Mucosa of stomach (tissue), 1 donor: ENCODE measurements around the gene NUP88.

Experiments used
- H3K27me3 ChIP-seq: one replicate; pipeline ENCODE4 v1.7.0; 2013; ENCODE audit warnings: mild to moderate bottlenecking, low read length; ENCODE audit not compliant: control insufficient read depth, insufficient read depth
- H3K36me3 ChIP-seq: one replicate; pipeline ENCODE4 v1.7.0; 2013; ENCODE audit warnings: low read length; ENCODE audit not compliant: control insufficient read depth, insufficient read depth
- H3K4me1 ChIP-seq: one replicate; pipeline ENCODE4 v1.7.0; 2013; ENCODE audit warnings: mild to moderate bottlenecking, low read length; ENCODE audit not compliant: control insufficient read depth, insufficient read depth
- H3K4me3 ChIP-seq: one replicate; pipeline ENCODE4 v1.7.0; 2013; ENCODE audit warnings: low read length
- H3K9ac ChIP-seq: one replicate; pipeline ENCODE4 v1.7.0; 2013; ENCODE audit warnings: mild to moderate bottlenecking, low read length, moderate library complexity
- H3K9me3 ChIP-seq: one replicate; pipeline ENCODE4 v1.7.0; 2013; ENCODE audit warnings: mild to moderate bottlenecking, low read length, moderate library complexity; ENCODE audit not compliant: control insufficient read depth
- donor health status: Pancreatic carcinoma.

Gene NUP88

DNA sequence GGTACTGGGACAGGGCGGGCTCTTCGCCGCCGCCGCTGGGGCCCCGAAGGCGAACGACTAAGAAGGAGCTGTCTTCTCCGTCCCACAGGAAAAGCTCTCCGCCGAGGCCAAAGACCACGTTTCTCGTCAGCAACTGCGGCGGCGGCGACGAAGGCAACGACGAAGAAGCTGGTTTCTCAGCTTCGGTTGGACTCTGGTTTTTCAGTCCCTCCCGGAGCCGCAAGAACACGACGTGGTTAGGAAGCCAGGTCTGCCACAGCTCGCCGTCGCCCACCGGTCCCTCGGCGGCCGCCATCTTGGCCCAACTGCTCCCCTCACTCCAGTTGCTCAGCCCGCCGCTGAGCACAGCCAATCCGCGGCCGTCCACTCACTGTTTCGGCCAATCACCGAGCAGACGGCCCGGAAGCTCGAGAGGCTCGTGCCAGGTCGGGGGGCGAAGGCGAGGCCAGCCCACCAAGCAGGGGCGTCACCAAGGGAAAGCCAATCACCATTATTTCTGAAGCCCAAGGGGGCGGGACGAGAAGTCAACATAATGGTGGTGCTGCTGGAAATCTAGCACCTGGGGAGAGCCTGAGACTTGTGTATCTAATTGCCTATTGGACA is at the start of gene NUP88:
NUP88 (minus strand) TSS at position 307 of the 603 bp plus-strand sequence; CDS start at position 295, 12 bp downstream.
- Histone ChIP-seq H3K4me3 (peak within 1 kb of the TSS; percentile 72), H3K36me3 (peaks cover 9% of the 10 kb centered on the region), H3K27me3 (no peaks in the 10 kb centered on the region), H3K9ac (peak within 1 kb of the TSS; percentile 89), H3K9me3 (no peaks in the 10 kb centered on the region), H3K4me1 (peaks cover 33% of the 10 kb centered on the region)

DNA sequence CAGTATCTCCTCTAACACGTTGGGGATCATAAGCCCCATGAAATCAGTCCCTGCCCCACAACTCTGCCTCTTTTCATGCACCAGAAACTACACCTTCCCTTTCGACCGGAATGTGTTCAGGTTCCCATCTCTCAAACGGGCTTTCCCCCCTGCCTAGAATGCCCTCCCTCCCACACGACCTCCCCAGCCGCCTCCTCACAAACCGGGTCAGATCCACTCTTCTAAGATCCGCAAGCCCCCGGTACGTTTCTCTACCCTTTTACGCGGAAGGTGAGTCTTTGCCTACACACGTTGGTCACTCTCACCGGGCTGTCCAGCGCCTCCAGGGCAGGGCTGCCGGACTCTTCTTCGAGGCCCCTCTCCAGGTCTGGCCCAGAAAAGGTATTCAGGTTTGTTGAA is 48.6 kb upstream of the NUP88 start:
- Histone ChIP-seq H3K4me3 (peak overlapping the region; percentile 52), H3K36me3 (no peaks in the 10 kb centered on the region), H3K9ac (peak overlapping the region; percentile 73), H3K27me3 (no peaks in the 10 kb centered on the region), H3K4me1 (peaks cover 7% of the 10 kb centered on the region), H3K9me3 (no peaks in the 10 kb centered on the region)

DNA sequence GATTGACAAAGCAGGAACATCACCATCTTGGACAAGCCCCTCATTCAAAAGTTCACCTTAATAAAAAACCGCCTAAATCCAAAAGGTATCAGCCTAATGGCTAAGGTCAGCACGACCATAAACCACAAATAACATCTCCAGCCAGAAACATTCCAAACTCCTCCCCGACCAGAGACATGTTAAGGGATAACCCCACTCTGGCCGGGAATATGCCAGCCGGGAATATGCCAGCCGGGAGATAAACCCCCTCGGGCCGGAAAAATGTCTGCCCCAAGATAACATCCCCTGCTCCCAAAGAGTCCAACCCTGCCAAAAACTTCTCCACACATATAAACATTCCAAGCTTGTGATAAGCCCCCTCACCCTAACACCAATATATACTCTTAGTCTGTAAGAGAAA is 48.0 kb upstream of the NUP88 start:
- no peak overlapping the region for H3K4me3 ChIP-seq
- H3K36me3 ChIP-seq: no peaks in the 10 kb centered on the region
- no peaks in the 10 kb centered on the region for H3K27me3 ChIP-seq
- peaks cover 7% of the 10 kb centered on the region for H3K4me1 ChIP-seq
- peak overlapping the region; percentile 73 for H3K9ac ChIP-seq
- H3K9me3 ChIP-seq: no peaks in the 10 kb centered on the region

DNA sequence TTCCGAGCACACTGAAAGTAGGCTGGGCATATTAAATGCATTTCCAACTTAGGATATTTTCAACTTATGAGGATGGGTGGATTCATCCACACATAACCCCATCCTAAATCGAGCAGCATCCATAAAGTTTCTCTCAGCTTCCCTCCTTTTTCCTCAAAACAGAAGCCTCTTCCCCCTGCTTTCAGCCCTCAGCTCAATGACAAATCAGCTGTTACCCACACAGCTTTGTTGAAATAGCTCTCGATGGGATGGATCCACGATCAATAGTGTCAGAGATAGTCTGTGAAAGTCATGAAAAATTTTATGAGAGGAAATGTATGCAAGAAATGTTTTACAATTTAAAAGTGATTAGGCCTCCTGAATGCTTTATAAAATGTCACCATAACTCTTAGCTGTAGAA is 46.8 kb upstream of the NUP88 start:
- no peaks in the 10 kb centered on the region for H3K9me3 ChIP-seq
- H3K9ac ChIP-seq: no peak overlapping the region
- peaks cover 7% of the 10 kb centered on the region for H3K4me1 ChIP-seq
- no peaks in the 10 kb centered on the region for H3K27me3 ChIP-seq
- no peaks in the 10 kb centered on the region for H3K36me3 ChIP-seq
- H3K4me3 ChIP-seq: no peak overlapping the region

DNA sequence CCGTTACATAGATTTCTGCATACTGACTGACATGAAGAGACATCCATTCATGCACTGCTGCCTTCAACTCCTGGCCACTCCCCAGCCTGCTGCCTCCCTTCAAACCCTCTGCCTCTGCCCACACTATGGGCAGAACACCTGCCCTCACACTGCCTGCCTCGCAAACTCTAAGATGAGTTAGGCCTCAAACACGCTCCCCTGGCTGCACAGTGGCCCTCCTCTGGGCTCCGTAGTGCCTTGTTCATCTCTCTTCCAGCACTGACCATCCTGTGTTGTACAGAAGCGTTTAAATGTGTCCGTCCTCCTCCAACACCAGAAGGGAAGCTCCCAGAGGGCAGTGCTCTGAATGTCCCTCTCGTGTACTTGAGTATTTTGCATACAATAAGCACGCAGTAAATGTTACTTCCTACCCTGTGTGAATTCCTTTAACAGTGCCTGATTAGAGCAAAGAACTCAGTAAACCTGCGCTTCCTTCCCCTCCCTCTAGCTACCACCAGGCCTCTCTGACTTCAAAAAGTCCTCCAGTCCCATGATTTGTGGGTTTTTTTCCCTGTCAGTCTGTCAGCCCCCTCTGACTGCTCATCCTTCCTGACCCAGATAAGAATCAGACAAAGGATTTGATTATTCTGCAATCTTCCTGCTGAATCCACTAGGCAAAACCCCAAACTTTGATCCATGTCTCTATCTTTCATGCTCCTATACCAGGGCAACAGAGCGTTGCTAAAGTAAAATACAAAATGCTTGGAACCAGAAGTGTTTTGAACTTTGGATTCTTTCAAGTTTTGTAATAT is 45.5 kb upstream of the NUP88 start:
- Histone ChIP-seq H3K9ac (no peak overlapping the region), H3K27me3 (no peaks in the 10 kb centered on the region), H3K4me1 (peaks cover 7% of the 10 kb centered on the region), H3K36me3 (no peaks in the 10 kb centered on the region), H3K4me3 (no peak overlapping the region), H3K9me3 (no peaks in the 10 kb centered on the region)

DNA sequence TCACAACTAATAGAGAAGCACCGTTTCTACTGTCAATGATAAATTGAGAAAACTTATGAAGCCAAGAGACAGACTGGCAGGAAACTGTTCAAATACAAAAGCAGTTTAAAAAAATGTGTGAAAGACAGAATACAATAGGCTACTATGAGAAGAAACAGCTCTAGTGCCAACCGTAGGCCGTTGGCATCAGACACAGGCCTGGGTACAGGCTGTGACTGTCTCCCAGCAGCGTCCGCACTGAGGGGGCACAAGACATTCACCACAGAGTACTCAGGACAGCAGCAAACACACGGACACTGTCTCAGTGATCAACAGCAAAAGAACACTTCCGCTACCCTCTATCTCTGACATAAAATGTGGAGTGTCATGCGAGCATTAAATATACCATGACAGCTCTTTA is 27.3 kb upstream of the NUP88 start:
- no peaks in the 10 kb centered on the region for H3K9me3 ChIP-seq
- H3K27me3 ChIP-seq: no peaks in the 10 kb centered on the region
- no peaks in the 10 kb centered on the region for H3K4me1 ChIP-seq
- no peak overlapping the region for H3K4me3 ChIP-seq
- H3K36me3 ChIP-seq: peaks cover 8% of the 10 kb centered on the region
- H3K9ac ChIP-seq: no peak overlapping the region

DNA sequence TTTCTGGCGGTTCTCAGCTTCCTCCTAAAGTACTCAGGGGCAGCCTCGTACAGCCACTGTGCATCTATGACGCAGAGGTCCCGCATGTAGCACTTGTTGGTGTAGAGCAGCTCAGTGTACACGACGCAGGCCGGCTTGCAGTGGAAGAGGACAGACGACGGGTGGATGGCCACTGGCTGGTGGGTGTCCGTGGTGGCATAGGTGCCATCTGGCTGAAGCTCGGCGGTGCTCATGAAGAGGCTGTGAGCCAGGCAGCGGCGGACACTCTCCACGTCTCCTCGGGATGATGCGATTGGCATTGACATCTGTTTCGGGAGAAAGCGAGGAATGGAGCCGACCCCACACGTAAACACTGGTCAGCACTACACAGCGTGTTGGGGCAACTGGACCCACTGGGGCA is 24.7 kb upstream of the NUP88 start:
- Histone ChIP-seq H3K9ac (no peak overlapping the region), H3K4me1 (peaks cover 5% of the 10 kb centered on the region), H3K9me3 (no peaks in the 10 kb centered on the region), H3K4me3 (no peak overlapping the region), H3K36me3 (no peaks in the 10 kb centered on the region), H3K27me3 (no peaks in the 10 kb centered on the region)

DNA sequence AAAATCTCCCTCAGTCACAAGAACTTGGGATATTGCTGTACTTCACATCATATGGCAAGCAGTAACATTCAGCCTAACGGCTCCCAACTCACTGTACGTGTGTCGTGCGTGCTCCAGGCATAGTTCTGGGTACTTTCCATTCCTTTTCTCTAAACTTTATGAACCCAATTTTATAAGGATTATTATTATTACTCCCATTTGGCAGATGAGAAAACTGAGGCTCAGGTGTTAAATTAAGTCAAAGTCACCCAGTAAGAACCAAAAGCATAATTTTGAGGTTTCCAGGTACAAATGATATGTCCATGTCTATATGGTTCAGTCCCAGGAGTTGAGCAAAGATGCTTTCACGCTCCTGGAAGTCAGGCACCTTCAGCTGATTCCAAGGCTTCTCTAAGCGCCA is 24.3 kb upstream of the NUP88 start:
- H3K4me3 ChIP-seq: no peak overlapping the region
- H3K36me3 ChIP-seq: no peaks in the 10 kb centered on the region
- peaks cover 6% of the 10 kb centered on the region for H3K4me1 ChIP-seq
- H3K9ac ChIP-seq: no peak overlapping the region
- H3K9me3 ChIP-seq: no peaks in the 10 kb centered on the region
- no peaks in the 10 kb centered on the region for H3K27me3 ChIP-seq

DNA sequence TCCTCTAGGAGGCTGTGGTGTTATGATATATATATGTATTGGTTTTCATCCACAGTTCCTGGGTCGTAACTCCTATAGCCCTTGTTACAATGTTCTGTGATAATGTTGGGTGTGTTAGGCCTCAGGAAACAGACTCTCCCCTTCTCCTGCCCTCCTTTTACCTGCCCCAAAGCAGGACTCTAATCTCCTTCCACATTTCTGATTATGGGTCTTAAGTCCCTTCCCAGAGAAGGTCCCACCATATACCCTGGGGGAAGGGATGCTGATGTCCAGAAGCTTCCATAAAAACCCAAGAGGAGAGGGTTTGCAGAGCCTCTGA is 19.9 kb upstream of the NUP88 start:
- H3K4me1 ChIP-seq: peaks cover 12% of the 10 kb centered on the region
- H3K27me3 ChIP-seq: no peaks in the 10 kb centered on the region
- peak overlapping the region; percentile 66 for H3K9ac ChIP-seq
- H3K4me3 ChIP-seq: peak overlapping the region; percentile 33
- H3K9me3 ChIP-seq: no peaks in the 10 kb centered on the region
- peaks cover 5% of the 10 kb centered on the region for H3K36me3 ChIP-seq

DNA sequence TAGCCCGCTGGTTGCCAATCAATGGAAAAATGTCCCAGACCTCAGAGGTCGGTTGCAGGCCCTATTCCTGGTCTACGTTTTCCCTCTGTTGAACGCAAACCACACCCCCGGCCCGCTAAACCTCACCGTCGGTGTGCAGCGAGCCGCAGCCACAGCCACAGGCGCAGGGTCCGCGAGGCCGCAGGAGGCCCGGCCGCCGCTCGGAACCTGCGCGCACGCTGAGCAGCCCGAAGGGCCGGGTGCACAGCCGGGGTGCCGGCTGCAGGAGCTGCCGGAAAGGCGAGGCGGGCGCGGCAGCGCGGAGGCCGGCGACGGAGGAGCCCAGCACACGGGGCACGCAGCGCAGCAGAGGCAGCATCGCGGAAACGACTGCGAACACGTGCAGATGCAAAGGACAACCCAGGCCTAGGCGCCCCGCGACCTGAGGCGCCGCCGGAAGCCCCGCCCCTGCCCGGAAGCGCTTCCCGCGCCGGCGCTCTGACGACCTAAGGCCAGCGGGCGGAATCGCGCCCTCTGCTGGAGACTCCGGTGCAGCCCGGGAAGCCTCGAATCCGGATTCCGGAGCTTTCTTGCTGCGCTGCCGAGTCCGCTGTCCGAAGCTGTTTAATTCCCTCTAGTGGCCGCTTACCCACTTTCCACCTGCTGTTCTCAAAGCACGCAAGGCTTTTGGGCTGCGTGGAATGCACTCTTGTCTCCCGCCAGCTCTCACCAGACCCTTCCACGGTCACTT is 19.4 kb upstream of the NUP88 start, which contains the start of gene C1QBP:
C1QBP (minus strand) TSS at position 440 of the 730 bp plus-strand sequence; CDS start at position 358, 82 bp downstream.
- Histone ChIP-seq H3K4me3 (peak within 1 kb of the TSS; percentile 58), H3K9me3 (no peaks in the 10 kb centered on the region), H3K9ac (peak within 1 kb of the TSS; percentile 66), H3K27me3 (no peaks in the 10 kb centered on the region), H3K36me3 (peaks cover 7% of the 10 kb centered on the region), H3K4me1 (peaks cover 12% of the 10 kb centered on the region)

DNA sequence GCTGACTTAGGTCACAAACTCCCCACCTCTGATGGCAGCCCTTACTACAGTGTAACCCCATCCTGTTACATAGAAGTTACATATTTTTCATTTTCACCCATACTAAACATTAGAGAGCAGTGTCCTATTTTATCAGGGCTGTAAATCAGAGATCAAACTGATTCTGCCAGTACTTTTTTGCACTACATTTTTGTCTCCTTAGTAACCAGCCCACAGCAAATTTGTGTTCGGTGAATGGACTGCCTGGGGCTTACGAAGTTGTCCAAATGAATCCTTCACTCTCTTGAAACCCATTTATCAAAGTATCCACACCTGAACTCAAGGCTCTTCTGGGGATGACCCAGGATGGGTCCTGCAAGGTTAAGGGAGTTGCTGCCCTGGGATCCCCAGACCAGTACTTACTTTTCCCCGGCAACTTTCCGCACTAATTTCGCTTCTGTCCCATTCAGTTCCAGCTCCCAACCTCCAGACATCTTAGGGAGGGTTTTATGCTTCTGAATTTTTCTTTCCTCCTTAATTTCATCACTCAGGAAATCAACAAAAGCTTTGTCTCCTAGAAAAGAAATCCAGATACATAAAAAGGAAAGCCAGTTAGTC is 18.4 kb upstream of the NUP88 start:
- peaks cover 18% of the 10 kb centered on the region for H3K36me3 ChIP-seq
- no peaks in the 10 kb centered on the region for H3K9me3 ChIP-seq
- peak overlapping the region; percentile 65 for H3K9ac ChIP-seq
- H3K27me3 ChIP-seq: no peaks in the 10 kb centered on the region
- peaks cover 12% of the 10 kb centered on the region for H3K4me1 ChIP-seq
- no peak overlapping the region for H3K4me3 ChIP-seq
